Natural killer cell (primary cell): ENCODE measurements around the gene MAFB. TPM values are rescaled to one million over a fixed set of nuclear protein-coding genes. Genes with fewer than 3 reads are reported as not detected.

Source experiments
- ATAC-seq, 3 donors: fragments of 150-1000 bp in 2 of 3; fragments of 200-7000 bp in 1 of 3; cut with Tn5 transposase; 1 replicate in 1 of 3; 2 replicates in 2 of 3; pipeline ENCODE4 v1.10.0; 2021; ENCODE audit warnings: mild to moderate bottlenecking in 2 of 3, moderate library complexity in 2 of 3
- DNase-seq, 2 donors: peaks; one replicate each; pipeline versions ENCODE4 v3.0.0 to v3.0.0-alpha.2; 2013 to 2021; ENCODE audit warnings: mixed read lengths in 1 of 2
- H3K27ac ChIP-seq: one replicate; pipeline ENCODE4 v1.5.1; 2013; ENCODE audit warnings: mild to moderate bottlenecking, low read length
- H3K27me3 ChIP-seq: one replicate; pipeline ENCODE4 v1.6.1; 2013; ENCODE audit warnings: low read length; ENCODE audit not compliant: control insufficient read depth, insufficient read depth
- H3K36me3 ChIP-seq: one replicate; pipeline ENCODE4 v1.6.1; 2013; ENCODE audit warnings: low read length; ENCODE audit not compliant: control insufficient read depth, insufficient read depth
- H3K4me1 ChIP-seq: one replicate; pipeline ENCODE4 v1.6.1; 2013; ENCODE audit warnings: low read length; ENCODE audit not compliant: control insufficient read depth, insufficient read depth
- H3K4me3 ChIP-seq: one replicate; pipeline ENCODE4 v1.5.1; 2013; ENCODE audit warnings: low read length
- H3K9me3 ChIP-seq: one replicate; pipeline ENCODE4 v1.6.1; 2013; ENCODE audit warnings: low read length; ENCODE audit not compliant: control insufficient read depth, insufficient read depth
- H3K27ac Mint-ChIP-seq, 2 donors: one replicate each; pipeline ENCODE4 v1.8.0; 2022; ENCODE audit warnings: mild to moderate bottlenecking in 2 of 2, mixed read lengths in 2 of 2, moderate library complexity in 1 of 2
- H3K27me3 Mint-ChIP-seq, 2 donors: one replicate each; pipeline ENCODE4 v1.8.0; 2022; ENCODE audit warnings: low read depth in 2 of 2, mixed read lengths in 2 of 2
- H3K36me3 Mint-ChIP-seq: one replicate; pipeline ENCODE4 v1.8.0; 2022; ENCODE audit warnings: mixed read lengths
- H3K4me1 Mint-ChIP-seq, 2 donors: one replicate each; pipeline ENCODE4 v1.8.0; 2022; ENCODE audit warnings: mixed read lengths in 2 of 2
- H3K4me3 Mint-ChIP-seq: one replicate; pipeline ENCODE4 v1.8.0; 2022; ENCODE audit warnings: mild to moderate bottlenecking, moderate library complexity, mixed read lengths
- H3K9me3 Mint-ChIP-seq, 2 donors: one replicate each; pipeline ENCODE4 v1.8.0; 2022; ENCODE audit warnings: mixed read lengths in 2 of 2
- CTCF ChIP-seq: fragments of 200-600 bp; IDR thresholded peaks from one replicate; pipeline ENCODE4 v1.8.0; 2022; ENCODE audit warnings: antibody characterized with exemption
- WGBS: methylation state at CpG from one replicate; pipeline ENCODE4 v1.1.7; 2013; ENCODE audit warnings: missing lambda C conversion rate; ENCODE audit not compliant: insufficient coverage; 5-methylcytosine and 5-hydroxymethylcytosine counted together
- intact Hi-C: fragments of 100-400 bp; cut with micrococcal nuclease; formaldehyde crosslinking; loops from one replicate; pipeline ENCODE4 v1.14.2; 2022
- total RNA-seq, 4 donors: library from RNA; stranded (reverse); fragments of 120-200 nt in 1 of 4; gene quantifications; one replicate each; pipeline versions ENCODE4 v1.2.3 to v1.2.4, GENCODE V29; 2013 to 2022

MAFB gene
- total RNA-seq, 3 donors from 2014 or later (not counting 1 experiment from before 2014, with no cell fraction given) = 10.3 to 38.9 (median 19.7) TPM

DNA sequence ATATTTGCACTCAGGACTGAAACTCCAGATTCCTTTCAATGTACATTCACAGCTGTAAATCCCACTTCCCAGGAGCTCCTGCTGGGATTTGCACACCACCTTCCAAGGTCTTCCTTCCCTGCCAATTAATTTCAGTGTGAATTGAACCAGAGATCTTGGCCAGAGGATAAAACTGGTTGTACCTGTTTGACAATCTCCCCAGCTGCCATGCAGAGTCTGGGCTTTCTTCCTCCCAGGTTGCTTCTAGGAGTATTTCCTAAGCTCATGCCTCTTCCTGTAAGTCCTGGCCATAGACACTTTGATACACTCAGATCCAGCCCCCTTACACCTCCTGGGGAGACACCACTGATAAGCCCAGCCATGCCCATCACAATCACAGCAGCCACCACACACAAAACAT, 15.6 kb downstream of the MAFB start:
- intact Hi-C loops = no loop called here
- Histone ChIP-seq H3K27me3 (no peaks in the 10 kb centered on the region), H3K36me3 (no peaks in the 10 kb centered on the region), H3K4me1 (no peaks in the 10 kb centered on the region), H3K9me3 (no peaks in the 10 kb centered on the region), H3K27ac (no peak overlapping the region), H3K4me3 (no peak overlapping the region)
- no peak for TF ChIP-seq CTCF
- Mint-ChIP-seq H3K27me3 (peaks cover 21 to 29% of the 10 kb centered on the region in 2 donors), H3K9me3 (no peaks in the 10 kb centered on the region), H3K27ac (no peak overlapping the region), H3K36me3 (no peaks in the 10 kb centered on the region), H3K4me3 (no peak overlapping the region), H3K4me1 (no peaks in the 10 kb centered on the region)
- ATAC-seq (no peak), DNase-seq (no peak)

- Mint-ChIP-seq H3K4me3 (no peak overlapping the region), H3K36me3 (no peaks in the 10 kb centered on the region), H3K27ac (no peak overlapping the region), H3K27me3 (peaks cover 18 to 23% of the 10 kb centered on the region in 2 donors), H3K9me3 (no peaks in the 10 kb centered on the region), H3K4me1 (no peaks in the 10 kb centered on the region)
- H3K27ac ChIP-seq = no peak overlapping the region
- H3K36me3 ChIP-seq = no peaks in the 10 kb centered on the region
- DNase-seq (no peak), ATAC-seq (no peak)
- intact Hi-C loops = no loop called here
- 92% methylated on average over 2 of the region's 2 CpGs for WGBS
- TF ChIP-seq CTCF = no peak
- no peak overlapping the region for H3K4me3 ChIP-seq
- H3K27me3 ChIP-seq = no peaks in the 10 kb centered on the region
- no peaks in the 10 kb centered on the region for H3K4me1 ChIP-seq
- no peaks in the 10 kb centered on the region for H3K9me3 ChIP-seq
Observed at GRCh38 chr20:40672095-40672494, 16.9 kb downstream of the MAFB start.

DNA sequence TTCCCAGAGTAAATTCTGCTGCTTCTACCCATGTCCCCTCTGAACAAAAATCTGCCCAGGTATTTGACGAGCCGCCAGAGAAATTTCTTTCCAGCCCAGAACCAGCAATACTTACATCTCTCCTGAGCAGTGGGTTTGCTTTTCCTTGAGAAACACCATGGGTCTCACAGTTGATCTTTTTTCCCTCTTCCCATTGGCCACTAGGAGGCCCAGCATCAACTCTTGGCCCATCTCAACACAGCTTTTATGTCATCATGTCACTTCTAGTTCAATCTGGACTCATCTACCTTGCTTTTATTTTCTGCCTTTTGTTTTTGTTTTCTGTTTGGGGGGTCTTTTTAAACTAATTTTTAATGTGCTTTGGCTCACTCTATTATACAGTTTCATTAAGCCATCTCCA, 18.8 kb downstream of the MAFB start:
- Mint-ChIP-seq H3K27me3 (peaks cover 8 to 10% of the 10 kb centered on the region in 2 donors), H3K36me3 (no peaks in the 10 kb centered on the region), H3K4me3 (no peak overlapping the region), H3K27ac (no peak overlapping the region), H3K4me1 (no peaks in the 10 kb centered on the region), H3K9me3 (no peaks in the 10 kb centered on the region)
- intact Hi-C loops = no loop called here
- H3K27me3 ChIP-seq = no peaks in the 10 kb centered on the region
- WGBS = 100% methylated on average over 2 of the region's 2 CpGs
- H3K4me3 ChIP-seq = no peak overlapping the region
- H3K4me1 ChIP-seq = no peaks in the 10 kb centered on the region
- H3K36me3 ChIP-seq = no peaks in the 10 kb centered on the region
- H3K27ac ChIP-seq = no peak overlapping the region
- no peaks in the 10 kb centered on the region for H3K9me3 ChIP-seq
- DNase-seq (no peak), ATAC-seq (no peak)
- TF ChIP-seq CTCF = no peak

GRCh38 chr20:40669692-40670091, 19.3 kb downstream of the MAFB start:
- Histone ChIP-seq H3K27me3 (no peaks in the 10 kb centered on the region), H3K4me3 (no peak overlapping the region), H3K36me3 (no peaks in the 10 kb centered on the region), H3K9me3 (no peaks in the 10 kb centered on the region), H3K27ac (no peak overlapping the region), H3K4me1 (no peaks in the 10 kb centered on the region)
- ATAC-seq (no peak), DNase-seq (no peak)
- Mint-ChIP-seq H3K27me3 (peaks cover 8 to 13% of the 10 kb centered on the region in 2 donors), H3K4me1 (no peaks in the 10 kb centered on the region), H3K36me3 (no peaks in the 10 kb centered on the region), H3K27ac (no peak overlapping the region), H3K4me3 (no peak overlapping the region), H3K9me3 (no peaks in the 10 kb centered on the region)
- TF ChIP-seq CTCF = no peak
- 75% methylated on average over 3 of the region's 3 CpGs for WGBS
- intact Hi-C loops = no loop called here
